Measurements from ENCODE around the gene DROSHA.

DNA sequence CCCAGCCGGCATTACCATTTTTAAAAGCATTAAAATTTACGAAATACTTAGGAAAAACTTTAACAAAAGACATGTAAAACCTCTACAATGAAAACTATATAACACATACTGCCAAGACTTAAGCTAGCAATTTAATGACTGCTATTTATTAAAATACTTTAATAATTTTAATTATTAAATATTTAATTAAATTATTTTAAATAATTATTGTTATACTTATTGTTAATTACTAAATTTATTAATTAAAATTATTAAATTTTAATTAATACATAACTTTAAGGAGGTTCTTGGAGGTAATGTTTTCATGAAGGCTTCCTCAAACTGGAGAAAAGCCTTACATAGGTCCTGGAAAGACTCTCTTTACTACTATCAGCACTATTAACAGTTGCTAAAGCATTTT lies 47.7 kb upstream of the DROSHA start:
- TF ChIP-seq, protein P1, sequence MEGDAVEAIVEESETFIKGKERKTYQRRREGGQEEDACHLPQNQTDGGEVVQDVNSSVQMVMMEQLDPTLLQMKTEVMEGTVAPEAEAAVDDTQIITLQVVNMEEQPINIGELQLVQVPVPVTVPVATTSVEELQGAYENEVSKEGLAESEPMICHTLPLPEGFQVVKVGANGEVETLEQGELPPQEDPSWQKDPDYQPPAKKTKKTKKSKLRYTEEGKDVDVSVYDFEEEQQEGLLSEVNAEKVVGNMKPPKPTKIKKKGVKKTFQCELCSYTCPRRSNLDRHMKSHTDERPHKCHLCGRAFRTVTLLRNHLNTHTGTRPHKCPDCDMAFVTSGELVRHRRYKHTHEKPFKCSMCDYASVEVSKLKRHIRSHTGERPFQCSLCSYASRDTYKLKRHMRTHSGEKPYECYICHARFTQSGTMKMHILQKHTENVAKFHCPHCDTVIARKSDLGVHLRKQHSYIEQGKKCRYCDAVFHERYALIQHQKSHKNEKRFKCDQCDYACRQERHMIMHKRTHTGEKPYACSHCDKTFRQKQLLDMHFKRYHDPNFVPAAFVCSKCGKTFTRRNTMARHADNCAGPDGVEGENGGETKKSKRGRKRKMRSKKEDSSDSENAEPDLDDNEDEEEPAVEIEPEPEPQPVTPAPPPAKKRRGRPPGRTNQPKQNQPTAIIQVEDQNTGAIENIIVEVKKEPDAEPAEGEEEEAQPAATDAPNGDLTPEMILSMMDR (IDR thresholded peaks at IDR 0.05; ENCODE audit: poor library complexity), result no peak
- no peak for TF ChIP-seq EZH2 (IDR thresholded peaks at IDR 0.05; ENCODE audit: borderline replicate concordance)
- TF ChIP-seq EZH2phosphoT487 (IDR thresholded peaks at IDR 0.05; ENCODE audit: low read depth, severe bottlenecking, unreplicated experiment), result no peak

Data from hepatocyte (in vitro differentiated cells).